ENCODE results near the gene PRPF18.

GRCh38 chr10:13604357-13605040 is 17.7 kb downstream of the PRPF18 start:
- no peak for TF ChIP-seq POLR2A (IDR thresholded peaks at IDR 0.05)
- TF ChIP-seq, protein P1, sequence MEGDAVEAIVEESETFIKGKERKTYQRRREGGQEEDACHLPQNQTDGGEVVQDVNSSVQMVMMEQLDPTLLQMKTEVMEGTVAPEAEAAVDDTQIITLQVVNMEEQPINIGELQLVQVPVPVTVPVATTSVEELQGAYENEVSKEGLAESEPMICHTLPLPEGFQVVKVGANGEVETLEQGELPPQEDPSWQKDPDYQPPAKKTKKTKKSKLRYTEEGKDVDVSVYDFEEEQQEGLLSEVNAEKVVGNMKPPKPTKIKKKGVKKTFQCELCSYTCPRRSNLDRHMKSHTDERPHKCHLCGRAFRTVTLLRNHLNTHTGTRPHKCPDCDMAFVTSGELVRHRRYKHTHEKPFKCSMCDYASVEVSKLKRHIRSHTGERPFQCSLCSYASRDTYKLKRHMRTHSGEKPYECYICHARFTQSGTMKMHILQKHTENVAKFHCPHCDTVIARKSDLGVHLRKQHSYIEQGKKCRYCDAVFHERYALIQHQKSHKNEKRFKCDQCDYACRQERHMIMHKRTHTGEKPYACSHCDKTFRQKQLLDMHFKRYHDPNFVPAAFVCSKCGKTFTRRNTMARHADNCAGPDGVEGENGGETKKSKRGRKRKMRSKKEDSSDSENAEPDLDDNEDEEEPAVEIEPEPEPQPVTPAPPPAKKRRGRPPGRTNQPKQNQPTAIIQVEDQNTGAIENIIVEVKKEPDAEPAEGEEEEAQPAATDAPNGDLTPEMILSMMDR (IDR thresholded peaks at IDR 0.05) = no peak

Measured in stomach (tissue), 4 donors.